H1 (cell line): ENCODE data around the gene PALD1. TPM values are rescaled to one million over a fixed set of nuclear protein-coding genes. Genes with fewer than 3 reads are reported as not detected.

ENCODE experiments used
- CTCF ChIA-PET: fragments of 300-600 bp; sonication (Branson Sonifier 250); formaldehyde crosslinking; loops from one replicate; lab custom pipeline; 2021; ENCODE audit not compliant: partially characterized antibody; lab: Charles Lee
- POLR2A ChIA-PET: fragments of 300-600 bp; sonication (Branson Sonifier 250); formaldehyde crosslinking; loops from one replicate; lab custom pipeline; 2021; ENCODE audit warnings: inconsistent platforms; ENCODE audit not compliant: partially characterized antibody; lab: Charles Lee
- DNase-seq, 2 experiments: peaks; one replicate each; pipeline versions ENCODE4 v3.0.0 to v3.0.0-alpha.2; 2010 to 2022; ENCODE audit warnings: low spot score in 2 of 2, low read depth in 1 of 2, mixed read lengths in 1 of 2
- FAIRE-seq: peaks from 2 replicates; lab custom pipeline; 2011; peaks lifted over from hg19 to GRCh38; lab: Jason Lieb, UNC
- H2AFZ ChIP-seq: 2 replicates; pipeline ENCODE4 v1.8.1; 2012; ENCODE audit warnings: low read length, inconsistent platforms
- H2AK5ac ChIP-seq: 2 replicates; pipeline ENCODE4 v1.6.1; 2013; ENCODE audit warnings: low read depth, low read length
- H2BK120ac ChIP-seq: replicated peaks from 2 replicates; pipeline ENCODE3; 2013; ENCODE audit warnings: low read depth, low read length, inconsistent platforms
- H2BK12ac ChIP-seq: 2 replicates; pipeline ENCODE4 v1.6.1; 2013; ENCODE audit warnings: low read depth, low read length
- H2BK15ac ChIP-seq: 2 replicates; pipeline ENCODE4 v1.6.1; 2013; ENCODE audit warnings: low read length
- H2BK20ac ChIP-seq: 2 replicates; pipeline ENCODE4 v1.6.1; 2013; ENCODE audit warnings: low read length
- H2BK5ac ChIP-seq: 2 replicates; pipeline ENCODE4 v1.6.1; 2013; ENCODE audit warnings: low read depth, low read length
- H3K14ac ChIP-seq: 2 replicates; pipeline ENCODE4 v1.6.1; 2013; ENCODE audit warnings: inconsistent platforms; ENCODE audit not compliant: insufficient read length
- H3K18ac ChIP-seq: 2 replicates; pipeline ENCODE4 v1.6.1; 2013; ENCODE audit warnings: low read length; ENCODE audit errors: extremely low read depth
- H3K23ac ChIP-seq: 2 replicates; pipeline ENCODE4 v1.6.1; 2013; ENCODE audit warnings: inconsistent platforms; ENCODE audit not compliant: insufficient read length
- H3K23me2 ChIP-seq: 2 replicates; pipeline ENCODE4 v1.6.1; 2013; ENCODE audit warnings: low read depth, low read length
- H3K27ac ChIP-seq: 2 replicates; pipeline ENCODE4 v1.6.1; 2011; ENCODE audit warnings: low read depth, low read length, inconsistent platforms
- H3K27me3 ChIP-seq, 4 experiments: replicated peaks in 1 of 4; 1 replicate in 1 of 4; 2 replicates in 3 of 4; pipeline versions ENCODE4 v1.6.1 to v1.8.1; 2011 to 2013; ENCODE audit warnings: low read length in 3 of 4, mild to moderate bottlenecking in 3 of 4, inconsistent platforms in 2 of 4, mixed read lengths in 2 of 4, moderate library complexity in 1 of 4; ENCODE audit not compliant: control insufficient read depth in 3 of 4, insufficient read depth in 3 of 4; ENCODE audit errors: extremely low read depth in 1 of 4
- H3K36me3 ChIP-seq, 4 experiments: 2 replicates each; pipeline versions ENCODE4 v1.6.1 to v1.8.1; 2011 to 2013; ENCODE audit warnings: mild to moderate bottlenecking in 4 of 4, low read length in 3 of 4, moderate library complexity in 2 of 4, control low read depth in 1 of 4, inconsistent platforms in 1 of 4; ENCODE audit not compliant: insufficient read depth in 4 of 4, control insufficient read depth in 2 of 4
- H3K4ac ChIP-seq: replicated peaks from 2 replicates; pipeline ENCODE3; 2013; ENCODE audit warnings: low read length, low read depth, mixed read lengths, inconsistent platforms; ENCODE audit not compliant: insufficient read length
- H3K4me1 ChIP-seq, 4 experiments: replicated peaks in 1 of 4; 1 replicate in 1 of 4; 2 replicates in 3 of 4; pipeline versions ENCODE4 v1.6.1 to v1.8.1; 2011 to 2013; ENCODE audit warnings: low read length in 3 of 4, inconsistent platforms in 2 of 4, mixed read lengths in 1 of 4; ENCODE audit not compliant: insufficient read depth in 4 of 4, control insufficient read depth in 3 of 4
- H3K4me2 ChIP-seq, 2 experiments: 2 replicates each; pipeline versions ENCODE4 v1.6.1 to v1.8.1; 2011 to 2013; ENCODE audit warnings: low read depth in 2 of 2, low read length in 2 of 2, control low read depth in 1 of 2, inconsistent platforms in 1 of 2, mild to moderate bottlenecking in 1 of 2; ENCODE audit not compliant: insufficient read depth in 1 of 2
- H3K4me3 ChIP-seq, 4 experiments: fragments of 200-600, 300-600 bp in 1 of 4; sonication (generic), shearing (Covaris generic), sonication (Bioruptor Twin) in 1 of 4; 2 replicates each; pipeline versions ENCODE4 v1.5.1 to v1.8.1; 2011 to 2016; ENCODE audit warnings: low read length in 4 of 4, low read depth in 3 of 4, control low read depth in 2 of 4, inconsistent platforms in 2 of 4, mild to moderate bottlenecking in 2 of 4, mixed read lengths in 1 of 4, moderate library complexity in 1 of 4; ENCODE audit not compliant: insufficient read depth in 2 of 4; ENCODE audit errors: extremely low read depth in 1 of 4
- H3K56ac ChIP-seq: replicated peaks from 2 replicates; pipeline ENCODE3; 2013; ENCODE audit warnings: low read depth, mild to moderate bottlenecking, mixed read lengths, low read length, inconsistent platforms; ENCODE audit not compliant: insufficient read length
- H3K79me1 ChIP-seq: 2 replicates; pipeline ENCODE4 v1.6.1; 2013; ENCODE audit warnings: low read depth, low read length, control low read depth
- H3K79me2 ChIP-seq, 2 experiments: 2 replicates each; pipeline versions ENCODE4 v1.6.1 to v1.8.1; 2012 to 2013; ENCODE audit warnings: low read length in 2 of 2, mild to moderate bottlenecking in 2 of 2, inconsistent platforms in 1 of 2; ENCODE audit not compliant: insufficient read depth in 2 of 2, control insufficient read depth in 1 of 2
- H3K9ac ChIP-seq, 4 experiments: replicated peaks in 1 of 4; 1 replicate in 1 of 4; 2 replicates in 3 of 4; pipeline versions ENCODE4 v1.6.1 to v1.8.1; 2011 to 2013; ENCODE audit warnings: low read depth in 3 of 4, low read length in 3 of 4, control low read depth in 2 of 4, mild to moderate bottlenecking in 2 of 4, moderate library complexity in 2 of 4, inconsistent platforms in 1 of 4; ENCODE audit errors: extremely low read depth in 1 of 4
- H3K9me3 ChIP-seq, 2 experiments: 2 replicates each; pipeline versions ENCODE4 v1.6.1 to v1.8.1; 2012 to 2013; ENCODE audit warnings: mild to moderate bottlenecking in 2 of 2, moderate library complexity in 2 of 2, control low read depth in 1 of 2, inconsistent platforms in 1 of 2, low read depth in 1 of 2, low read length in 1 of 2, mixed read lengths in 1 of 2; ENCODE audit not compliant: insufficient read depth in 2 of 2
- H4K20me1 ChIP-seq, 2 experiments: replicated peaks in 1 of 2; 2 replicates each; pipeline versions ENCODE3 to v1.8.1; 2011 to 2013; ENCODE audit warnings: inconsistent platforms in 2 of 2, low read length in 2 of 2, mild to moderate bottlenecking in 1 of 2; ENCODE audit not compliant: insufficient read depth in 2 of 2, control insufficient read depth in 1 of 2
- H4K5ac ChIP-seq: 2 replicates; pipeline ENCODE4 v1.6.1; 2013; ENCODE audit warnings: low read length, low read depth, mixed read lengths, inconsistent platforms; ENCODE audit not compliant: insufficient read length
- H4K8ac ChIP-seq: 2 replicates; pipeline ENCODE4 v1.8.0; 2013; ENCODE audit warnings: mild to moderate bottlenecking, moderate library complexity, low read length, inconsistent platforms; ENCODE audit not compliant: insufficient read depth; ENCODE audit errors: extremely low read depth
- H4K91ac ChIP-seq: replicated peaks from 2 replicates; pipeline ENCODE3; 2013; ENCODE audit warnings: low read length, mixed read lengths, inconsistent platforms; ENCODE audit not compliant: insufficient read length
- CBX5 ChIP-seq: fragments of 300-800, 300-1000 bp; sonication (generic); IDR thresholded peaks from 2 replicates; pipeline ENCODE4 v1.7.1; 2016; ENCODE audit warnings: antibody characterized with exemption, low read length, low read depth
- CHD2 ChIP-seq: IDR thresholded peaks from 2 replicates; pipeline ENCODE4 v1.6.1; 2012; ENCODE audit warnings: low read length, improper control_type of control experiment
- CREB1 ChIP-seq: IDR thresholded peaks from 2 replicates; pipeline ENCODE4 v1.6.1; 2012; ENCODE audit warnings: inconsistent platforms
- EGR1 ChIP-seq: IDR thresholded peaks from 2 replicates; pipeline ENCODE4 v1.6.1; 2011; ENCODE audit warnings: low read depth, low read length, borderline replicate concordance
- GABPA ChIP-seq: IDR thresholded peaks from 2 replicates; pipeline ENCODE4 v1.6.1; 2011; ENCODE audit warnings: mild to moderate bottlenecking, low read length, moderate library complexity, borderline replicate concordance; ENCODE audit not compliant: insufficient read depth
- HDAC6 ChIP-seq: IDR thresholded peaks from one replicate; pipeline ENCODE4 v1.7.1; 2012; ENCODE audit warnings: low read depth, mild to moderate bottlenecking, inconsistent platforms, low read length, moderate library complexity
- POLR2A ChIP-seq, 2 experiments: IDR thresholded peaks; 1 replicate in 1 of 2; 2 replicates in 1 of 2; pipeline ENCODE4 v1.6.1; 2011; ENCODE audit warnings: low read depth in 2 of 2, low read length in 2 of 2, mild to moderate bottlenecking in 2 of 2; ENCODE audit errors: control extremely low read depth in 1 of 2
- RNF2 ChIP-seq: fragments of 200-900, 300-1000 bp; sonication (generic); IDR thresholded peaks from 2 replicates; pipeline ENCODE4 v1.7.1; 2016; ENCODE audit warnings: borderline replicate concordance, low read depth, mild to moderate bottlenecking, antibody characterized with exemption, low read length; ENCODE audit not compliant: poor library complexity, severe bottlenecking; ENCODE audit errors: missing control alignments
- TCF12 ChIP-seq: IDR thresholded peaks from 2 replicates; pipeline ENCODE4 v1.6.1; 2011; ENCODE audit warnings: low read depth, mild to moderate bottlenecking, low read length
- WGBS, 2 experiments: shearing (Covaris generic) in 1 of 2; methylation state at CpG; one replicate each; pipeline versions ENCODE4 v1.1.6 to v1.1.7; 2013 to 2015; ENCODE audit warnings: low lambda C conversion rate in 2 of 2, mixed read lengths in 2 of 2, inconsistent platforms in 1 of 2, low coverage in 1 of 2, missing lambda C conversion rate in 1 of 2; ENCODE audit not compliant: insufficient replicate concordance in 2 of 2, insufficient coverage in 1 of 2, insufficient read length in 1 of 2; ENCODE audit errors: extremely low coverage in 1 of 2, missing lambda C conversion rate in 1 of 2; 5-methylcytosine and 5-hydroxymethylcytosine counted together
- polyA plus RNA-seq, 7 experiments: library from polyadenylated mRNA; depleted of rRNA in 3 of 7; stranded (reverse) in 5 of 7; unstranded in 2 of 7; fragments of >200 nt in 5 of 7; fragments of 200-250 nt in 2 of 7; gene quantifications; 1 replicate in 5 of 7; 2 replicates in 1 of 7; 4 replicates in 1 of 7; pipeline versions ENCODE4 v1.2.1 to v1.2.3, GENCODE V29; 2011 to 2013; ENCODE audit warnings: missing spikeins in 2 of 7, mixed read lengths in 2 of 7
- total RNA-seq: library from RNA; stranded (reverse); fragmentation: NEBNext Ultra II Directional; extraction: Animal tissue kit (Norgen Biotek cat#: 25700); gene quantifications from 2 replicates; pipeline ENCODE4 v1.2.1, GENCODE V29; 2021
- TF ChIP-seq, protein P1 (sequence below): IDR thresholded peaks from 2 replicates; pipeline ENCODE4 v1.6.1; 2012; ENCODE audit warnings: inconsistent platforms
- TF ChIP-seq, protein P2 (sequence below), 3 experiments: IDR thresholded peaks; 1 replicate in 2 of 3; 2 replicates in 1 of 3; pipeline versions ENCODE4 v1.5.1 to v1.6.1; 2011; ENCODE audit warnings: low read length in 3 of 3, mild to moderate bottlenecking in 3 of 3, inconsistent platforms in 2 of 3, low read depth in 1 of 3, moderate library complexity in 1 of 3; ENCODE audit not compliant: insufficient read depth in 1 of 3; ENCODE audit errors: control extremely low read depth in 1 of 3

Gene PALD1
- total and polyA plus RNA-seq, 2 of the 8 experiments (the other 6 are each of a cell fraction or from before 2014, with no cell fraction given): 13.3 to 32.8 TPM

DNA sequence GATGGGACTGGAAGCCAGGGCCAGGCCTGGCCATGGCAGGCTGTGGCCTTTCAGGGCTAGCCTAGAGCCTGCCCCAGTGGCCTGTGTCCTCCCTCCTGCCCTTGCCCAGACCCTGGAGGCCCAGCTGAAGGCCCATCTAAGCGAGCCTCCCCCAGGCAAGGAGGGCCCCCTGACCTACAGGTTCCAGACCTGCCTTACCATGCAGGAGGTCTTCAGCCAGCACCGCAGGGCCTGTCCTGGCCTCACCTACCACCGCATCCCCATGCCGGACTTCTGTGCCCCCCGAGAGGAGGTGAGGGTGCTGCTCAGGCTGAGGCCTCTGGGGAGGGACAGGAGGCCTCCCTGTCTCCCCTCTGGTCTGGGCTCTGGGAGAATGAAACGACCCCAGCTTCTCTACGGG is 60.9 kb downstream of the PALD1 start:
- Histone ChIP-seq H3K27me3 (no peaks in the 10 kb centered on the region), H2BK120ac (no peak overlapping the region), H2AFZ (no peak overlapping the region), H3K9ac (no peak overlapping the region), H3K79me2 (no peaks in the 10 kb centered on the region), H3K4me2 (no peak overlapping the region), H3K4me1 (peaks cover 3 to 9% (median 6%) of the 10 kb centered on the region in 4 experiments; a peak in 4 of 7 replicates), H4K8ac (no peak overlapping the region), H2BK20ac (no peak overlapping the region), H2BK15ac (no peak overlapping the region), H3K56ac (no peak overlapping the region), H3K79me1 (no peaks in the 10 kb centered on the region), H4K5ac (no peak overlapping the region), H4K91ac (no peak overlapping the region), H3K23ac (no peak overlapping the region), H3K4ac (no peak overlapping the region), H3K23me2 (peaks cover 6% of the 10 kb centered on the region; the same call in 1 of the 2 replicates), H2BK12ac (no peak overlapping the region), H2BK5ac (no peak overlapping the region), H3K14ac (no peak overlapping the region), H3K4me3 (no peak overlapping the region), H2AK5ac (no peak overlapping the region), H3K36me3 (peaks cover 0 to 2% (median 0%) of the 10 kb centered on the region in 4 experiments; a peak in 2 of 8 replicates), H4K20me1 (peaks cover 3 to 9% of the 10 kb centered on the region in 2 experiments), H3K27ac (no peak overlapping the region), H3K18ac (no peak overlapping the region), H3K9me3 (no peaks in the 10 kb centered on the region)
- no peak for FAIRE-seq
- 93% methylated on average over 6 of the region's 7 CpGs; no CpG with 5 or more reads in 1 of the 2 experiments for WGBS, 2 experiments
- no peak for DNase-seq
- CTCF ChIA-PET: interaction anchor here (0.7 to 26.8 kb wide), 9 partner anchors 11 to 152 kb away, joined by 3 to 908 read pairs (median 6); partner anchors contain the start of gene PALD1
- POLR2A ChIA-PET: interaction anchor here (0.6 to 0.7 kb wide), 2 partner anchors 89 to 299 kb away, joined by 3 read pairs; no protein-coding TSS in a partner anchor
- TF ChIP-seq, protein P1, sequence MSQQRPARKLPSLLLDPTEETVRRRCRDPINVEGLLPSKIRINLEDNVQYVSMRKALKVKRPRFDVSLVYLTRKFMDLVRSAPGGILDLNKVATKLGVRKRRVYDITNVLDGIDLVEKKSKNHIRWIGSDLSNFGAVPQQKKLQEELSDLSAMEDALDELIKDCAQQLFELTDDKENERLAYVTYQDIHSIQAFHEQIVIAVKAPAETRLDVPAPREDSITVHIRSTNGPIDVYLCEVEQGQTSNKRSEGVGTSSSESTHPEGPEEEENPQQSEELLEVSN: no peak
- TF ChIP-seq CBX5 (no peak), CREB1 (no peak), CHD2 (no peak), EGR1 (no peak), HDAC6 (no peak), GABPA (no peak), TCF12 (no peak), RNF2 (no peak), POLR2A (IDR thresholded peaks at IDR 0.05; ENCODE audit: control extremely low read depth in 1 of 2, low read depth in 2 of 2, low read length in 2 of 2) (no peak)
- TF ChIP-seq, protein P2, sequence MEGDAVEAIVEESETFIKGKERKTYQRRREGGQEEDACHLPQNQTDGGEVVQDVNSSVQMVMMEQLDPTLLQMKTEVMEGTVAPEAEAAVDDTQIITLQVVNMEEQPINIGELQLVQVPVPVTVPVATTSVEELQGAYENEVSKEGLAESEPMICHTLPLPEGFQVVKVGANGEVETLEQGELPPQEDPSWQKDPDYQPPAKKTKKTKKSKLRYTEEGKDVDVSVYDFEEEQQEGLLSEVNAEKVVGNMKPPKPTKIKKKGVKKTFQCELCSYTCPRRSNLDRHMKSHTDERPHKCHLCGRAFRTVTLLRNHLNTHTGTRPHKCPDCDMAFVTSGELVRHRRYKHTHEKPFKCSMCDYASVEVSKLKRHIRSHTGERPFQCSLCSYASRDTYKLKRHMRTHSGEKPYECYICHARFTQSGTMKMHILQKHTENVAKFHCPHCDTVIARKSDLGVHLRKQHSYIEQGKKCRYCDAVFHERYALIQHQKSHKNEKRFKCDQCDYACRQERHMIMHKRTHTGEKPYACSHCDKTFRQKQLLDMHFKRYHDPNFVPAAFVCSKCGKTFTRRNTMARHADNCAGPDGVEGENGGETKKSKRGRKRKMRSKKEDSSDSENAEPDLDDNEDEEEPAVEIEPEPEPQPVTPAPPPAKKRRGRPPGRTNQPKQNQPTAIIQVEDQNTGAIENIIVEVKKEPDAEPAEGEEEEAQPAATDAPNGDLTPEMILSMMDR (IDR thresholded peaks at IDR 0.05; ENCODE audit: control extremely low read depth in 1 of 3, insufficient read depth in 1 of 3, low read depth in 1 of 3, low read length in 3 of 3): no peak
